ENCODE results near the gene SLC6A12. TPM values are rescaled to one million over a fixed set of nuclear protein-coding genes. Genes with fewer than 3 reads are reported as not detected.

Gene SLC6A12
- total RNA-seq, 5 donors from 2014 or later (not counting 1 experiment from before 2014, with no cell fraction given) = 0.85 TPM; not detected in 4

DNA sequence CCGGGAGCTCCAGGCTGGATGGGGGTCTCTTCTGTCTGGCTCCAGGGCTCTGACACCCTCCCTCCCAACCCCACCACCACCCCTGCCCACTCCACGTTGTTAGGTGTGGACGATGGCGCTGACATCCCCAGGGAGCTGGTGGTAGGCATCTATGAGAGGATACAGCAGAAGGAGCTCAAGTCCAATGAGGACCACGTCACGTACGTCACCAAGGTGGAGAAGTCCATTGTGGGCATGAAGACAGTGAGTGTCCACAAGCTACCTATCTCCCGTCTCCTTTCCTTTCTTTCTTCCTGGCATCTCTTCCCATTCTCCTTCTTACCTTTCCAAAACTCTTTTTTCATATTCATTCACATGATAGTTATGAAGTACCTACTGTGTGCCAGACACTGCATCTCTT lies 52.1 kb downstream of the SLC6A12 start:
- Mint-ChIP-seq H3K36me3 (no peaks in the 10 kb centered on the region), H3K9me3 (no peaks in the 10 kb centered on the region), H3K27me3 (peaks cover 3 to 8% of the 10 kb centered on the region in 2 donors), H3K4me3 (no peak overlapping the region), H3K4me1 (no peaks in the 10 kb centered on the region), H3K27ac (no peak overlapping the region)
- H3K4me1 ChIP-seq (ENCODE audit: control insufficient read depth in 1 of 2, extremely low read depth in 1 of 2, insufficient read depth in 2 of 2, low read length in 2 of 2) = no peaks in the 10 kb centered on the region
- H3K4me3 ChIP-seq (ENCODE audit: control insufficient read depth in 1 of 2, extremely low read depth in 1 of 2, low read length in 1 of 2) = no peak overlapping the region
- no peaks in the 10 kb centered on the region for H3K36me3 ChIP-seq (ENCODE audit: control insufficient read depth in 2 of 2, extremely low read depth in 1 of 2, insufficient read depth in 1 of 2, low read length in 1 of 2)
- peaks cover 0 to 18% of the 10 kb centered on the region in 2 experiments for H3K27me3 ChIP-seq (replicated peaks in 1 of 2; ENCODE audit: control insufficient read depth in 2 of 2, extremely low read depth in 1 of 2, insufficient read depth in 2 of 2, low read length in 1 of 2)
- POLR2A ChIA-PET = no interaction called here
- no peak for ATAC-seq (replicated peaks in 1 of 4)
- CTCF ChIA-PET = no interaction called here
- no peaks in the 10 kb centered on the region for H3K9me3 ChIP-seq
- no peak overlapping the region for H3K27ac ChIP-seq (ENCODE audit: low read length)
- whole genome bisulfite sequencing (ENCODE audit: insufficient coverage) = no CpG with 5 or more reads among the region's 8 CpGs
- no peak for DNase-seq

DNA sequence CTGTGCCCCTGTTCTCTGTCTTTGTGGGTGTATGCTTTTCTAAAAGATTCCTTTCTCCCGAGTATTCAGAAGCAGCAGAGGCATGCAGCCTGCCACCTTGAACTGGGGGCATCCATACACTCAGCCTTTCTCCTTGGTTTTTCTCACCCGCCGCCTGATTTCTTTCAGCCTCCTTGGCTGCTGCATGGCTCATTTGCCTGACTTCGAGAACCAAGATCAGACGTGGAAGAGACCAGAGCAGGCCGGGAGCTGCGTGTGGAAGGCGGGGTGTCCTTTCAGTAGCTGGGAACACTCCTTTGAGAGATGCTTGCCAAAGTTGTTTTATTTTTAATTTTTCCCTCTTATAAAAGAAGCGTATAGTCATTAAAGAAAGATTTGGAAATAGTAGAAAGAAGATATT lies 53.1 kb downstream of the SLC6A12 start:
- Mint-ChIP-seq H3K4me1 (no peaks in the 10 kb centered on the region), H3K4me3 (no peak overlapping the region), H3K27ac (no peak overlapping the region), H3K27me3 (peaks cover 0 to 3% of the 10 kb centered on the region in 2 donors), H3K9me3 (no peaks in the 10 kb centered on the region), H3K36me3 (no peaks in the 10 kb centered on the region)
- Histone ChIP-seq H3K9me3 (no peaks in the 10 kb centered on the region), H3K27ac (ENCODE audit: low read length) (no peak overlapping the region), H3K4me3 (ENCODE audit: control insufficient read depth in 1 of 2, extremely low read depth in 1 of 2, low read length in 1 of 2) (no peak overlapping the region), H3K27me3 (replicated peaks in 1 of 2; ENCODE audit: control insufficient read depth in 2 of 2, extremely low read depth in 1 of 2, insufficient read depth in 2 of 2, low read length in 1 of 2) (peaks cover 0 to 19% of the 10 kb centered on the region in 2 experiments), H3K4me1 (ENCODE audit: control insufficient read depth in 1 of 2, extremely low read depth in 1 of 2, insufficient read depth in 2 of 2, low read length in 2 of 2) (no peaks in the 10 kb centered on the region), H3K36me3 (ENCODE audit: control insufficient read depth in 2 of 2, extremely low read depth in 1 of 2, insufficient read depth in 1 of 2, low read length in 1 of 2) (no peaks in the 10 kb centered on the region)
- ChIA-PET POLR2A (no interaction called here), CTCF (no interaction called here)
- ATAC-seq (replicated peaks in 1 of 4) (no peak), DNase-seq (no peak)
- 94% methylated on average over 3 of the region's 9 CpGs for WGBS (ENCODE audit: insufficient coverage)

DNA sequence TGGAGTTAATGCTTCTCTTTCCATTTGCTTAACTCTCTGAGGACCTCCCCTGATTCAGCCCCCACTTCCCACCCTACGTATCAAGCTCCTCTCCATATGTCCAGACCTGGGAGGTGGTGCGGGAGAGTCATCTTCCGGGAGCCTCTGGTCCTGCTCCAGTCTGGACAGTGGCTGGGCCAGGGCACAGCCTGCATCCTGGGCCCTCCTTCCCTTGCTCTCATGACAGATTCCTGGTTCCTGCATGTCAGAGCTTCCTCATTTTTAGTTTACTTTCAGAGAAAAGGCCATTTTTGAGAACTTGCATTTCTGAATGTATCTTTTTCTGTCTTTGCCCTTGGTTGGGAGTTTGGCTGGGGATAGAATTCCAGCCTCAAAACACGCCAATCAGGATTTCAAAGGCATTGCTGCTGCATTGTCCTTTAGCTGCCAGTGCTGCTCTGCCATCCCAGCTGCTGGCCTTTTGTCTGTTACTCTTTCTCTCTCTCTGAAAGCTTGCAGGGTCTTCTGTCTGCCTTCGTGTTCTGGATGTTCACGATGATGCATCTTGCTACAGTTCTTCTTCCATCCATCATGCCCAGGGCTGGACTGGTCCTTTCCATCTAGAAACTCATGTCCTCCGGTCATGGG lies 54.7 kb downstream of the SLC6A12 start:
- H3K27ac Mint-ChIP-seq = no peak overlapping the region
- Histone ChIP-seq H3K4me3 (ENCODE audit: control insufficient read depth in 1 of 2, extremely low read depth in 1 of 2, low read length in 1 of 2) (no peak overlapping the region), H3K27ac (ENCODE audit: low read length) (no peak overlapping the region), H3K4me1 (ENCODE audit: control insufficient read depth in 1 of 2, extremely low read depth in 1 of 2, insufficient read depth in 2 of 2, low read length in 2 of 2) (no peaks in the 10 kb centered on the region), H3K27me3 (replicated peaks in 1 of 2; ENCODE audit: control insufficient read depth in 2 of 2, extremely low read depth in 1 of 2, insufficient read depth in 2 of 2, low read length in 1 of 2) (peaks cover 0 to 23% of the 10 kb centered on the region in 2 experiments), H3K36me3 (ENCODE audit: control insufficient read depth in 2 of 2, extremely low read depth in 1 of 2, insufficient read depth in 1 of 2, low read length in 1 of 2) (no peaks in the 10 kb centered on the region), H3K9me3 (no peaks in the 10 kb centered on the region)
- H3K4me3 Mint-ChIP-seq = no peak overlapping the region
- WGBS (ENCODE audit: insufficient coverage) = 65% methylated on average over 4 of the region's 7 CpGs
- ATAC-seq (replicated peaks in 1 of 4) = no peak
- POLR2A ChIA-PET = no interaction called here
- H3K36me3 Mint-ChIP-seq = no peaks in the 10 kb centered on the region
- H3K27me3 Mint-ChIP-seq = peaks cover 0 to 2% of the 10 kb centered on the region in 2 donors
- no peaks in the 10 kb centered on the region for H3K4me1 Mint-ChIP-seq
- DNase-seq = no peak
- H3K9me3 Mint-ChIP-seq = no peaks in the 10 kb centered on the region
- CTCF ChIA-PET = no interaction called here

DNA sequence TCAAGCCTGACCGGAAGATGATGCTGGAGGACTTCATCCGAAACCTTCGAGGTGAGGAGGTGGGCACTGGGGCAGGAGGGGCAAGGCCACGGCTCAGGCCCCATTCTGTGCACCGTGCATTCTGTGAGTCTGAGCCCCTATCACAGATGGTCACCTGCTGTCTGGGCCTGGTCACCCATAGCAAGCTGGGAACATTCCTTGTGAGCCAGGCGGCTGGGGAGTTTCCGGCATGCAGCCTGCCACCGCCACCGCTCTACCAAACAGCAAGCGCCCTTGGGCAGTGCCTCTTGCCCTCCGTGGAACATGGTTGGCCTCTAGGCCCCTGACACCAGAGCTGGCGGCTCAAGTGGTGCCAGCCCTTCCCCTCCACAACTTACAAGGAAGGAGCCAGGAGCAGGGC lies 56.3 kb downstream of the SLC6A12 start:
- H3K27ac Mint-ChIP-seq = no peak overlapping the region
- Histone ChIP-seq H3K4me3 (ENCODE audit: control insufficient read depth in 1 of 2, extremely low read depth in 1 of 2, low read length in 1 of 2) (no peak overlapping the region), H3K36me3 (ENCODE audit: control insufficient read depth in 2 of 2, extremely low read depth in 1 of 2, insufficient read depth in 1 of 2, low read length in 1 of 2) (no peaks in the 10 kb centered on the region), H3K27ac (ENCODE audit: low read length) (no peak overlapping the region), H3K4me1 (ENCODE audit: control insufficient read depth in 1 of 2, extremely low read depth in 1 of 2, insufficient read depth in 2 of 2, low read length in 2 of 2) (no peaks in the 10 kb centered on the region), H3K9me3 (no peaks in the 10 kb centered on the region), H3K27me3 (replicated peaks in 1 of 2; ENCODE audit: control insufficient read depth in 2 of 2, extremely low read depth in 1 of 2, insufficient read depth in 2 of 2, low read length in 1 of 2) (peaks cover 0 to 28% of the 10 kb centered on the region in 2 experiments)
- peaks cover 0 to 2% of the 10 kb centered on the region in 2 donors for H3K27me3 Mint-ChIP-seq
- no peak overlapping the region for H3K4me3 Mint-ChIP-seq
- H3K9me3 Mint-ChIP-seq = no peaks in the 10 kb centered on the region
- CTCF ChIA-PET = no interaction called here
- no peaks in the 10 kb centered on the region for H3K36me3 Mint-ChIP-seq
- 89% methylated on average over 8 of the region's 12 CpGs for WGBS (ENCODE audit: insufficient coverage)
- peaks cover 4 to 8% (median 4%) of the 10 kb centered on the region in 3 donors for H3K4me1 Mint-ChIP-seq
- POLR2A ChIA-PET = no interaction called here
- no peak for DNase-seq
- no peak for ATAC-seq (replicated peaks in 1 of 4)

DNA sequence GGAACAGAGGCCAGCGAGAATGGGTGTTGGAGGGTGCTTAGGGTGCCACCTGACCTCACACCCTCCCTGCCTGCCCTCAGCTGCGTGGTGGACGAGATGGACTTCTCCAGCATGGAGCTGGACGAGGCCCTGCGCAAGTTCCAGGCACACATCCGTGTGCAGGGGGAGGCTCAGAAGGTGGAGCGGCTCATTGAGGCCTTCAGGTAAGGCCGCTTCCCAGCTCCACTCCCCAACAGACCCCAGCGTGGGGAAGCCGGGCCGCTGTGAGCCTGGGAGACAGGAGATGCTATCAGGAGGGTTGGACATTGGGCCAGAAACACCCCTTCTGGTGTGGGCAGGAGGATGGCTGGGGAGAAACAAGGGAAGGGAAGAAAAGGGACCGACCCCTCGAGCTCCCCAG lies 57.0 kb downstream of the SLC6A12 start:
- CTCF ChIA-PET = no interaction called here
- Mint-ChIP-seq H3K4me3 (no peak overlapping the region), H3K27me3 (peaks cover 0 to 3% of the 10 kb centered on the region in 2 donors), H3K36me3 (no peaks in the 10 kb centered on the region), H3K27ac (no peak overlapping the region), H3K4me1 (peaks cover 4 to 11% (median 7%) of the 10 kb centered on the region in 3 donors), H3K9me3 (no peaks in the 10 kb centered on the region)
- POLR2A ChIA-PET = no interaction called here
- 73% methylated on average over 3 of the region's 13 CpGs for WGBS (ENCODE audit: insufficient coverage)
- Histone ChIP-seq H3K9me3 (no peaks in the 10 kb centered on the region), H3K27ac (ENCODE audit: low read length) (no peak overlapping the region), H3K36me3 (ENCODE audit: control insufficient read depth in 2 of 2, extremely low read depth in 1 of 2, insufficient read depth in 1 of 2, low read length in 1 of 2) (no peaks in the 10 kb centered on the region), H3K27me3 (replicated peaks in 1 of 2; ENCODE audit: control insufficient read depth in 2 of 2, extremely low read depth in 1 of 2, insufficient read depth in 2 of 2, low read length in 1 of 2) (peaks cover 0 to 33% of the 10 kb centered on the region in 2 experiments), H3K4me3 (ENCODE audit: control insufficient read depth in 1 of 2, extremely low read depth in 1 of 2, low read length in 1 of 2) (no peak overlapping the region), H3K4me1 (ENCODE audit: control insufficient read depth in 1 of 2, extremely low read depth in 1 of 2, insufficient read depth in 2 of 2, low read length in 2 of 2) (no peaks in the 10 kb centered on the region)
- ATAC-seq (replicated peaks in 1 of 4) = no peak
- DNase-seq = no peak

DNA sequence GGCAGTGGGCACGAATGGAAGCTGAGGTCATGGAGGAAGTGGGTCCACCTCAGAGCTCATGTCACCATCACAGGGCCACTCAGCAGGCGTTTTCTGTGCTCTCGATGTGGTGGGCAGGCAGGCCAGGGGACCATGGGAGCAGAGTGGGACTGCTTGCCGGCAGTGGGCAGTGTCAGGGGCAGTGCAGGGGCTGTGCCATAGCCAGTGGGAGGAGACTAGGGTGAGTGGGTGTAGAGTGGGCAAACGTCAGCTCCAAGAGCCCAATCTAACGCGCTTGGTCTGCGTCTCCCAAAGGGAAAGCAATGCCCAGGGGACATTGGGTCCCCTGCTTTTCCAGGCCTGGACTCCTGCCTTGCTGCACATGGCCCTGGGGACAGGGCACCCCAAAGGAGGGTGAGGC lies 58.3 kb downstream of the SLC6A12 start:
- ChIA-PET POLR2A (no interaction called here), CTCF (no interaction called here)
- Histone ChIP-seq H3K4me3 (ENCODE audit: control insufficient read depth in 1 of 2, extremely low read depth in 1 of 2, low read length in 1 of 2) (no peak overlapping the region), H3K27me3 (replicated peaks in 1 of 2; ENCODE audit: control insufficient read depth in 2 of 2, extremely low read depth in 1 of 2, insufficient read depth in 2 of 2, low read length in 1 of 2) (peaks cover 0 to 37% of the 10 kb centered on the region in 2 experiments), H3K36me3 (ENCODE audit: control insufficient read depth in 2 of 2, extremely low read depth in 1 of 2, insufficient read depth in 1 of 2, low read length in 1 of 2) (no peaks in the 10 kb centered on the region), H3K9me3 (no peaks in the 10 kb centered on the region), H3K27ac (ENCODE audit: low read length) (no peak overlapping the region), H3K4me1 (ENCODE audit: control insufficient read depth in 1 of 2, extremely low read depth in 1 of 2, insufficient read depth in 2 of 2, low read length in 2 of 2) (no peaks in the 10 kb centered on the region)
- Mint-ChIP-seq H3K4me3 (no peak overlapping the region), H3K27me3 (peaks cover 5 to 7% of the 10 kb centered on the region in 2 donors), H3K4me1 (peaks cover 4 to 11% (median 7%) of the 10 kb centered on the region in 3 donors), H3K9me3 (no peaks in the 10 kb centered on the region), H3K36me3 (no peaks in the 10 kb centered on the region), H3K27ac (no peak overlapping the region)
- WGBS (ENCODE audit: insufficient coverage) = 71% methylated on average over 6 of the region's 8 CpGs
- ATAC-seq (replicated peaks in 1 of 4) = no peak
- DNase-seq = no peak

DNA sequence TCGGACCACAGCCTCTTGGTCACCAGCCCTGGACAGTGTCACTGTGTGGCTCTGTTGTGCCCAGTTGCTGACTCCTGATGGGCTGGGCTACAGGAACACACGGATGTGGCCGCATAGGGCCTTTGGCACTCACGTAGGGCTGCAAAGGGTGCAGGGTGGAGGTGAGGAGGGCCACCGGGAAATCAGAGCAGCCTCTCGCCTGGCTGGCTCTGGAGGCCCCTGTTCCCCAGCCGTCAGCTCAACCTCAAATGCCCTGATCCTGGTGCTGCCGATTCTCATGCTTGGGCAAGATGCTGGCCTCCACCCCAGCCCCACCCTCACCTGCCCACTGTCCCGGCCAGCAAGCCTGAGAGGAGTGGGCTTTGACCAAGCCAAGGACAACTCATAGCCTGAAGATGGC lies 59.0 kb downstream of the SLC6A12 start:
- DNase-seq (no peak), ATAC-seq (replicated peaks in 1 of 4) (no peak)
- Histone ChIP-seq H3K4me1 (ENCODE audit: control insufficient read depth in 1 of 2, extremely low read depth in 1 of 2, insufficient read depth in 2 of 2, low read length in 2 of 2) (no peaks in the 10 kb centered on the region), H3K27ac (ENCODE audit: low read length) (no peak overlapping the region), H3K4me3 (ENCODE audit: control insufficient read depth in 1 of 2, extremely low read depth in 1 of 2, low read length in 1 of 2) (no peak overlapping the region), H3K9me3 (no peaks in the 10 kb centered on the region), H3K36me3 (ENCODE audit: control insufficient read depth in 2 of 2, extremely low read depth in 1 of 2, insufficient read depth in 1 of 2, low read length in 1 of 2) (no peaks in the 10 kb centered on the region), H3K27me3 (replicated peaks in 1 of 2; ENCODE audit: control insufficient read depth in 2 of 2, extremely low read depth in 1 of 2, insufficient read depth in 2 of 2, low read length in 1 of 2) (peaks cover 0 to 38% of the 10 kb centered on the region in 2 experiments)
- no peaks in the 10 kb centered on the region for H3K9me3 Mint-ChIP-seq
- H3K4me3 Mint-ChIP-seq = no peak overlapping the region
- no peak overlapping the region for H3K27ac Mint-ChIP-seq
- peaks cover 4 to 11% (median 7%) of the 10 kb centered on the region in 3 donors for H3K4me1 Mint-ChIP-seq
- CTCF ChIA-PET = no interaction called here
- 88% methylated on average over 6 of the region's 9 CpGs for WGBS (ENCODE audit: insufficient coverage)
- POLR2A ChIA-PET = no interaction called here
- no peaks in the 10 kb centered on the region for H3K36me3 Mint-ChIP-seq
- H3K27me3 Mint-ChIP-seq = peaks cover 7 to 9% of the 10 kb centered on the region in 2 donors
